Measurements from ENCODE around the gene KIF5C.
A peak's percentile ranks its signal among the peaks of the same experiment; 100 is the strongest.

KIF5C gene

GRCh38 chr2:148994341-148994740, 119.3 kb downstream of the KIF5C start:
- no peak for DNase-seq

GRCh38 chr2:148996805-148997204, 121.8 kb downstream of the KIF5C start:
- DNase-seq: no peak

GRCh38 chr2:148998165-148998830, 123.3 kb downstream of the KIF5C start:
- no peak for DNase-seq

GRCh38 chr2:148998831-148999200, 123.8 kb downstream of the KIF5C start:
- DNase-seq: no peak

GRCh38 chr2:148999451-148999921, 124.5 kb downstream of the KIF5C start:
- no peak for DNase-seq

- no peak for DNase-seq
Observed at GRCh38 chr2:149000158-149000938, 125.3 kb downstream of the KIF5C start.

GRCh38 chr2:149001496-149001895, 126.5 kb downstream of the KIF5C start:
- DNase-seq: no peak

- DNase-seq: no peak
Observed at GRCh38 chr2:149002378-149002890, 127.4 kb downstream of the KIF5C start.

GRCh38 chr2:149002891-149003740, 128.1 kb downstream of the KIF5C start:
- DNase-seq: no peak

- DNase-seq: no peak
Observed at GRCh38 chr2:149004836-149005235, 129.8 kb downstream of the KIF5C start.

- DNase-seq: no peak
Observed at GRCh38 chr2:149005471-149006077, 130.5 kb downstream of the KIF5C start.

GRCh38 chr2:149006883-149007543, 132.0 kb downstream of the KIF5C start:
- no peak for DNase-seq

GRCh38 chr2:149008381-149008780, 133.4 kb downstream of the KIF5C start:
- DNase-seq: no peak

- no peak for DNase-seq
Observed at GRCh38 chr2:149009576-149010461, 134.8 kb downstream of the KIF5C start.

GRCh38 chr2:149012545-149012944, 137.5 kb downstream of the KIF5C start:
- no peak for DNase-seq

- no peak for DNase-seq
Observed at GRCh38 chr2:149015501-149015900, 140.5 kb downstream of the KIF5C start.

GRCh38 chr2:149015926-149016563, 141.0 kb downstream of the KIF5C start:
- no peak for DNase-seq

- DNase-seq: peak; percentile 53 to 94
Observed at GRCh38 chr2:149017116-149017985, 142.3 kb downstream of the KIF5C start.

- no peak for DNase-seq
Observed at GRCh38 chr2:149018981-149019380, 144.0 kb downstream of the KIF5C start.

- DNase-seq: no peak
Observed at GRCh38 chr2:149019768-149020167, 144.7 kb downstream of the KIF5C start.

Data from inflammatory macrophage treated with lipopolysaccharide for 1 hour (primary cell).